ENCODE results near the gene RFWD3.
"Not testable (repeated sequence)": the region's sequence is repeated elsewhere in the genome, so short reads cannot be mapped to it uniquely, and the experiment has no call there.

The RFWD3 gene

GRCh38 chr16:74666425-74667254, at the start of gene RFWD3:
Gene RFWD3 (minus strand): TSS chr16:74666877. CDS start chr16:74661449, 5,428 bp downstream.
- DNase-seq = peak; percentile 96

DNA sequence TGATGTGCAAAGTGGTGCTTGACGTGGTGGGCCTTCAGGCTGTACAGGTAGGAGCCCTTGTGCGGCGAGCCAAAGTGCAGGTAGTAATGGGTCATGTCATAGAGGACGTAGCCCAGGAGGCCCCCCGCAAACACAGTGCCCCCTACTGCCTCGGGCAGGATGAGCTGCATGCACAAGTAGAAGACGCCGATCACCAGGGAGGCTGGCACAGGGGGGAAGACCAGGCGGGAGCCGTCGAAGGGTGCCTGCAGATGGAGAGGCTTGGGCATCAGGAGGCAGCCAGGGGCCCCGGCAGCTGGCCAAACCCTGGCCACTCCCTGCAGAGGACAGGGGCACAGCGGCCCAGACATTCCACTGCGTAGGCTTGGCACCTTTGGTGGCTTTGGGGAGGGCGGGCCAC, 49.7 kb upstream of the RFWD3 start:
- DNase-seq = no peak

- no peak for DNase-seq
These were observed 47.2 kb upstream of the RFWD3 start for GRCh38 chr16:74713876-74714275.

GRCh38 chr16:74713325-74713724, 46.6 kb upstream of the RFWD3 start:
- DNase-seq = no peak

- no peak for DNase-seq
These were observed 45.3 kb upstream of the RFWD3 start for GRCh38 chr16:74711938-74712337.

DNA sequence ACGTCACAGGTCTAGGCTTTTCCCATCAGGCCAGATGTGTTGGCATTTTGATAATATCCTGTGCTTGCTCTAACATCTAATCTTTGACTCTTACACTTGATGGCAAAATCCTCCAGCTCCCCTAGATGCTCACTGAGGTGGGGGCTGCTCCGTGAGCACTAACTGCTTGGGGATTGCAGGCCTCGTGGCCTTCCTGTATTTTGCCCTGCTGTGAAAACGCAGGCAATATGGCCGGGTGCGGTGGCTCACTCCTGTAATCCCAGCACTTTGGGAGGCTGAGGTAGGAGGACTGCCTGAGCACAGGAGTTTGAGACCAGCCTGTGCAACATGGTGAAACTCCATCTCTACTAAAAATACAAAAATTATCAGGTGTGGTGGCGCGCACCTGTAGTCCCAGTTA, 43.7 kb upstream of the RFWD3 start:
- DNase-seq = no peak

DNA sequence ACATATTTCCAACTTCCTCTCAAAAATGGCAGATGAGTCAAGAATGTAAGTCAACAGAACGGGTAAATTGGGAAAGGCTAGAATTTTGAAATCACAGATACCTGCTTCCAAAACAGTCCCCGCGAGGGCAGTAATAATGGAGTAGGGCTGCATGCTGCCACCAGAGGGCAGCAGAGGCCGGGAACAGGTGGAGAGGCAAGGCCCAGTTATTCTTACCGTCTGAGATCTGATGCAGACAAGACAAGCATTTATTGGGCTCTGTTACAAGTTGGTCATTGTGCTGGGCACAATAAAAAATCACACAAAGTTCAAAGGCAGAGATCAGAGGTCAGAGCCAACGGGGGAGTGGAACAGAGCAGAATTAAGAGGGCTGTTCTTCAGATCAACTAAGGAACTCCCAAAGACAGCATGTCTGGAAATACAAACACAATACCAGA, 42.8 kb upstream of the RFWD3 start:
- peak; percentile 80 for DNase-seq

DNA sequence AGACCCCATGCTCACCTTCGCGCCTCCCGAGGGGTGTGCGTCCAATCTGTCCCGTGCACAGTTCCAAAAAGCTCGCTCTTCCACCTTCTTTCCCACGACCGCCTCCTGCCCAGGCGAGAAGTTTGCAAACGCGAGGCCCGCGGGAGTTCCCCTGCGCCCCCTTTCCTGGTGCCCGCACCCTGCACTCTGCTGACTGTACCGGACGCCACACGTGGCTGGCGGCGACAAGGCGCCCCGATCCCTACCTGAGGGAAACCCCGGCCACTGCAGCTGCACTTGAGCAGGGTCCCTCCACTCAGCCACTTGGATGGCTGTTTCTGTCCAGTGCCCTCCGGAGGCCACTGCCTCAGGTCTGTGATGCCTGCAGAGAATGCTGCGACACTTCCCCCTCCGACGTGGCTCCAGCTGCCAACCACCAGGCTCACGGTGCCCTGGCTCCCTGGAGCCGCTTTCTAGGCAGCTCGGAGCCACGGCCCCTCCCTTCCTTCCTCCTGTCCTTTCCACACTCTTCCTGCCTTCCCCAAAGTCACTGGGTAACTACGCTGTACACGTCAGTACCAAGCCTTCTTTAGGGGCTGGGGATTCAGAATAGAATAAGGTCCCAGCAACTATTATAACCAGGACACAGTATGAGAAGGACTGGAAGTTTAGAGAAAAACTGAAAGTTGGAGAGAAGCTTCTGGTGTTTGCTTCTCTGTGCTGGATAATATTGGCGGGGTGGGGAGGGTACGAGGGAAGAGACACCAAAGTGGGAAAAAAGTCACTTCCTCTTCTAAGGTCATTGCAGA, 34.0 kb upstream of the RFWD3 start, which contains the start of gene MLKL:
MLKL (minus strand) TSS at position 425 of the 788 bp plus-strand sequence. CDS start 5,105 bp downstream, outside the sequence.
- DNase-seq = peak; percentile 66

- DNase-seq = no peak
These were observed 33.4 kb upstream of the RFWD3 start for GRCh38 chr16:74700116-74700437.

GRCh38 chr16:74699666-74700065, 33.0 kb upstream of the RFWD3 start:
- no peak for DNase-seq

- no peak for DNase-seq
These were observed 31.5 kb upstream of the RFWD3 start for GRCh38 chr16:74698222-74698621.

- peak; percentile 72 for DNase-seq
These were observed 29.1 kb upstream of the RFWD3 start for GRCh38 chr16:74695450-74696422.

GRCh38 chr16:74691093-74691855, 24.6 kb upstream of the RFWD3 start:
- no peak for DNase-seq

GRCh38 chr16:74682556-74682955, 15.9 kb upstream of the RFWD3 start:
- DNase-seq = no peak

- DNase-seq = no peak
These were observed 14.0 kb upstream of the RFWD3 start for GRCh38 chr16:74680681-74681080.

DNA sequence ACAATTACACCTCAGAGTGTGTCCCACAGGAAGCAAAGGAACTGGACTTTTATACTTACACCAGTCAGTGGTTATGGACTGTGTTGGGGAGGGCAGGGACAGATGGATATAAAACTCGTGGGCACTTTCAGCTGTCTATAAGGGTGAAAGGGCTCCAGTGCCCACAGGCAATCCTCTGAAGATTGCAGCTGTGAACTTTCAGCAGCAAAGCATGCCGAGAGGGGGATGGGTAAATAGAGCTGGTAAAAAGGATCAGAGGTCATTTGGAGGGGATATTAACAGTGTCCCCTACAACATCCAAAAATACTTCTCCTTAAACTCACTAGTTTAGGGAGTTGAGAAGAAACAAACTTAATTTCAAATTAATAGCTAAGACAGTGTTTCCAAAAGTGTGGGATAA, 13.3 kb upstream of the RFWD3 start:
- no peak for DNase-seq

- no peak for DNase-seq
These were observed 11.2 kb upstream of the RFWD3 start for GRCh38 chr16:74677868-74678267.

DNA sequence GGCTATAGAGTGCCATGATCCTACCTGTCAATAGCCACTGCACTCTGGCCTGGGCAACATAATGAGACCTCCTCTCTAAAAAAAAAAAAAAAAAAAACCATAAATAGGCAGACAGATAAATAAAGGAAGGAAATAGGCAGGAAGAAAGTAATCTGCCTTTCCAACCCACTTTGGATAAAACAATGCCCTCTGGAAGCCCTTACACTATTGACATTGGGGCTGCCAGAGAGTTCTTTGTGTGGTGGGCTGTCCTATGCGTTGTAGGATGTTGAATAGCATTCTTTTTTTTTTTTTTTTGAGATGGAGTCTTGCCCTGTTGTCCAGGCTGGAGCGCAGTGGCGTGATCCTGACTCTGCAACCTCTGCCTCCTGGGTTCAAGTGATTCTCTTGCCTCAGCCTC, 7.2 kb upstream of the RFWD3 start:
- no peak for DNase-seq

GRCh38 chr16:74668877-74669276, 2.2 kb upstream of the RFWD3 start:
- DNase-seq = not testable (repeated sequence)

DNA sequence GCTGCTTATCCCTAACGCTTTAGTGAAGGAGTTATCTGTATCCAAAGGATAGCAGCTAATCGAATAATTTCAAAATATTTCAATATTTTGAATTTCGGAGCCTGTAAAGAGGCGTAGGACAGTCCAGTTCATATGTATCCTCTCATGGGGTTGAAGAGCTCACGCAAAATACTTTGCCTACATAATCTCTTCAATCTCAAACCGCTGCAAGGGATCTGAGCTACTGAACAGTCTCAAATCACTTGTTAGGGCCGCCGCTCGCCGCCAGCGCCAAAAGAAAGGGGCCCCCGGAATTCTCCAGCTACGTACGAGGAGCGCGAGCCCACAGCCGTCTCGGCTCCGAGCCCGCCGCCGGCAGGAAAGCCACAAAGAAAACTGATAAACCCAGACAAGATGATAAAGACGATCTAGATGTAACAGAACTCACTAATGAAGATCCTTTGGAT, 601 bp upstream of the RFWD3 start:
- peak; percentile 75 for DNase-seq

DNA sequence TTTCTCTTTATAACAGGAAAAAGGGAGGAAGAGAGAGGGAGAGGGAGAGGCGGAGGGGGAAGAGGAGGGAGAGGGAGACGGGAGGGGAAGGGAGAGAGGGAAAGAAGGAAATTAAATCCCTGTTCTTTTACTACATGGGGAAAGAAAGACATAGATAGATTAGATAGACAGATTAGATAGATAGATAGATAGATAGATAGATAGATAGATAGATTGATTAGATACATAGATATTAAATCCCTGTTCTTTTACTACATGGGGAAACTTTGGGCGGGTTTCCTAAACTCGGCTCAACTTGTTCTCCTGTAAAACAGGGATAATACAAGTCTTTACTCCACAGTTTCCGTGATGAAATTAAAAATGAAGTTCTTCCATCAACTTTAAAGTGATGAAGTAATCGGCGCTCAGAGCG, 661 bp downstream of the RFWD3 start:
- no peak for DNase-seq

- DNase-seq = no peak
These were observed 5.6 kb downstream of the RFWD3 start for GRCh38 chr16:74661064-74661463.

Measured in retina (tissue), 1 donor.